Activated CD4-positive, alpha-beta memory T cell treated with anti-CD3 and anti-CD28 coated beads for 36 hours (primary cell): Measurements from ENCODE around the gene TECTA. TPM values are rescaled to one million over a fixed set of nuclear protein-coding genes. Genes with fewer than 3 reads are reported as not detected.
"Not testable (repeated sequence)": the region's sequence is repeated elsewhere in the genome, so short reads cannot be mapped to it uniquely, and the experiment has no call there.

Source experiments
- CTCF ChIA-PET: fragments of 350-600 bp; sonication (Branson Sonifier 250); formaldehyde crosslinking; loops from one replicate; lab custom pipeline; 2021; ENCODE audit warnings: antibody characterized with exemption, inconsistent platforms; lab: Charles Lee
- POLR2A ChIA-PET: fragments of 350-600 bp; sonication (Branson Sonifier 250); formaldehyde crosslinking; loops from one replicate; lab custom pipeline; 2021; ENCODE audit warnings: antibody characterized with exemption; lab: Charles Lee
- DNase-seq: peaks from one replicate; pipeline ENCODE4 v3.0.0-alpha.2; 2020
- H3K27ac Mint-ChIP-seq: one replicate; pipeline ENCODE4 v1.8.0; 2021; ENCODE audit warnings: mixed read lengths
- H3K27me3 Mint-ChIP-seq: one replicate; pipeline ENCODE4 v1.8.0; 2021; ENCODE audit warnings: mixed read lengths
- H3K36me3 Mint-ChIP-seq: one replicate; pipeline ENCODE4 v1.8.0; 2021; ENCODE audit warnings: mixed read lengths
- H3K4me1 Mint-ChIP-seq: one replicate; pipeline ENCODE4 v1.8.0; 2021; ENCODE audit warnings: low read depth, mixed read lengths
- H3K4me3 Mint-ChIP-seq: one replicate; pipeline ENCODE4 v1.8.0; 2021; ENCODE audit warnings: mild to moderate bottlenecking, mixed read lengths
- H3K9me3 Mint-ChIP-seq: one replicate; pipeline ENCODE4 v1.8.0; 2021; ENCODE audit warnings: mixed read lengths
- intact Hi-C: fragments of 100-400 bp; cut with micrococcal nuclease; formaldehyde crosslinking; loops from one replicate; pipeline ENCODE4 v1.15.1; 2023
- total RNA-seq, 2 experiments: library from RNA; stranded (reverse); gene quantifications; one replicate each; pipeline ENCODE4 v1.2.3, GENCODE V29; 2021

TECTA gene
- total RNA-seq, 2 experiments from 2014 or later: 0.17 to 0.19 TPM

- Mint-ChIP-seq H3K27ac (no peak overlapping the region), H3K9me3 (no peaks in the 10 kb centered on the region), H3K4me1 (no peaks in the 10 kb centered on the region), H3K36me3 (no peaks in the 10 kb centered on the region), H3K4me3 (no peak overlapping the region), H3K27me3 (no peaks in the 10 kb centered on the region)
- no peak for DNase-seq
- intact Hi-C loops: no loop called here
- POLR2A ChIA-PET: no interaction called here
- CTCF ChIA-PET: interaction anchor here (1.1 kb wide), 1 partner anchor 40 kb away, joined by 5 read pairs; no protein-coding TSS in a partner anchor
Measured at GRCh38 chr11:121154486-121155314, 53.7 kb downstream of the TECTA start.

DNA sequence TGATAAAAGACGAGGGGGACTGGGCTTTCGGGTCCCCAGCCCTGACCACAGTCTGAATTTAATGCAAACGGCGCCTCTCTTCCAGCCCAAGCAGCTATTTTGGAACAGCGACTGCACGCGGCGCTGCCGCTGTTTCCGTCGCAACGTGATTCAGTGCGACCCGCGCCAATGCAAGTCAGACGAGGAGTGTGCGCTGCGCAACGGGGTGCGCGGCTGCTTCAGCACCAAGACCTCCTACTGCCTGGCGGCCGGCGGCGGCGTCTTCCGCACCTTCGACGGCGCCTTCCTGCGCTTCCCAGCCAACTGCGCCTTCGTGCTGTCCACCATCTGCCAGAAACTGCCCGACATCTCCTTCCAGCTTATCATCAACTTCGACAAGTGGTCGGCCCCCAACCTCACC is 56.7 kb downstream of the TECTA start:
- no peak for DNase-seq
- Mint-ChIP-seq H3K9me3 (no peaks in the 10 kb centered on the region), H3K27me3 (no peaks in the 10 kb centered on the region), H3K27ac (no peak overlapping the region), H3K4me3 (no peak overlapping the region), H3K36me3 (no peaks in the 10 kb centered on the region), H3K4me1 (no peaks in the 10 kb centered on the region)
- CTCF ChIA-PET: no interaction called here
- intact Hi-C loops: no loop called here
- POLR2A ChIA-PET: no interaction called here

GRCh38 chr11:121159741-121160140 is 58.7 kb downstream of the TECTA start:
- intact Hi-C loops: no loop called here

DNA sequence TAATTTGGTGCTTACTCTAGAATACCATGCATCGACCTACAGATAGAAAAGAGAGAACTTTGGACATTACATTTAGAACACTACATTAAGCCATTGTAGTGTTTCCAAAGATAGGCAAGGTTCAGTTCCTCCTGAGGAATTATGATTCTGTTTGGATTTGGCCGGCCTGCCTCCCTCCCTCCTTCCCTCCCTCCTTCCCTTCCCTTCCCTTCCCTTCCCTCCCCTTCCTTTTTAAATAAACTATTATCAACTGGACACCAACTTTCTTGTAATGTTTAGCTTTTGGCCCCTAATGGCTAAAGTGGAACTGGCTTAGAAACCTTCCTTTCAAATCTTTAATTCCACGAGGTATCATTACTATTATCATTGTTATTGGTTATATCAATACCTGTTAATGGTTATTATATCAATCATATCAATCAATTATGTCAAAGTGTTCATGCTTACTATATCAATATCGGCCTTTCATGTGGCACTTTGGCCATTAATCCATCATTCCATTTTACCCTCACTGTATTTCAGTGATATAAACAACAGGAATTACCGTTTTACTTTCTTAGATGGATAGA is 60.4 kb downstream of the TECTA start:
- DNase-seq: no peak
- no peak overlapping the region for H3K27ac Mint-ChIP-seq
- POLR2A ChIA-PET: no interaction called here
- no peak overlapping the region for H3K4me3 Mint-ChIP-seq
- intact Hi-C loops: no loop called here
- H3K9me3 Mint-ChIP-seq: no peaks in the 10 kb centered on the region
- no peaks in the 10 kb centered on the region for H3K27me3 Mint-ChIP-seq
- CTCF ChIA-PET: no interaction called here
- H3K4me1 Mint-ChIP-seq: peaks cover 5% of the 10 kb centered on the region
- no peaks in the 10 kb centered on the region for H3K36me3 Mint-ChIP-seq

More at GRCh38 chr11:121159741-121160140, 58.7 kb downstream of the TECTA start:
- Mint-ChIP-seq H3K27ac (no peak overlapping the region), H3K9me3 (no peaks in the 10 kb centered on the region), H3K27me3 (no peaks in the 10 kb centered on the region), H3K36me3 (no peaks in the 10 kb centered on the region), H3K4me1 (peaks cover 5% of the 10 kb centered on the region), H3K4me3 (no peak overlapping the region)
- no peak for DNase-seq
- ChIA-PET POLR2A (interaction anchor here (0.6 kb wide), 1 partner anchor 317 kb away, joined by 3 read pairs; no protein-coding TSS in a partner anchor), CTCF (no interaction called here)

DNA sequence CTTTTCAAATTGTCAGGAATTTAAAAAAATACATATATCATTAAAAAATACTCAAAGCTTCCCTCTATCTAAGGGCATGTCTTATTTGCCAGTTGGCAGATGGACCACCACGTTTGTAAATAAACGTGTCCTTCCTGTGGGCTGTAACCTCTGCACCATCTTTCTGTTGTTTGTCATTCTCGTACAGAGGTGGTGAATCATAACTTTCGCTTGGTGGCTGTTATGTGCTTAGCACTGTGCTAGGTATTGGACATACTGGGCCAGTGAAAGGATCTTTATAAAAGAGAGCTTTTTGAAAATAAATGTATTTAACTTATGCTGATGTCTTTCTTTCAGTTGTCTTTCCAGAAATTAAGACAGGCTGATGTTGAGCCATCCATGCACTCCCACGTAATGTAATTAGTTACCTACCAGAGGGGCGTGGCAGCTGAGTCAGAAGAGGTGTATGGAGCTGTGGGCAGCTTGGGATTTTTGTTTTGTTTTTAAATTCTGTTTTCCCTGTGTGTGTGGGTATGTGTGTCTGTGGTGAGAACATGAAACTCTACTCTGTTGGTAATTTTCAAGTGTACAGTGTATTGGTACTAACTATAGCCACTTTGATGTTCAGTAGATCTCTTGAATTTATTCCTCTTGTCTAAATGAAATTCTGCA is 62.7 kb downstream of the TECTA start:
- H3K27ac Mint-ChIP-seq: no peak overlapping the region
- no peaks in the 10 kb centered on the region for H3K27me3 Mint-ChIP-seq
- DNase-seq: peak; percentile 23
- peaks cover 5% of the 10 kb centered on the region for H3K4me1 Mint-ChIP-seq
- intact Hi-C loops: no loop called here
- ChIA-PET CTCF (interaction anchor here (1.0 kb wide), 1 partner anchor 74 kb away, joined by 5 read pairs; no protein-coding TSS in a partner anchor), POLR2A (no interaction called here)
- no peaks in the 10 kb centered on the region for H3K9me3 Mint-ChIP-seq
- H3K36me3 Mint-ChIP-seq: no peaks in the 10 kb centered on the region
- H3K4me3 Mint-ChIP-seq: no peak overlapping the region

GRCh38 chr11:121177629-121178028 is 76.6 kb downstream of the TECTA start:
- H3K27me3 Mint-ChIP-seq, POLR2A ChIA-PET, intact Hi-C loops, DNase-seq, CTCF ChIA-PET, H3K4me3 Mint-ChIP-seq, H3K4me1 Mint-ChIP-seq, H3K27ac Mint-ChIP-seq: not testable (repeated sequence)
- Mint-ChIP-seq H3K36me3 (peaks cover 10% of the 10 kb centered on the region), H3K9me3 (peaks cover 27% of the 10 kb centered on the region)

- ChIA-PET POLR2A (no interaction called here), CTCF (interaction anchor here (4.1 kb wide), 1 partner anchor 15 kb away, joined by 18 read pairs; no protein-coding TSS in a partner anchor)
- intact Hi-C loops: no loop called here
- peaks cover 10% of the 10 kb centered on the region for H3K36me3 Mint-ChIP-seq
- no peak for DNase-seq
- H3K4me1 Mint-ChIP-seq: no peaks in the 10 kb centered on the region
- H3K27me3 Mint-ChIP-seq: peaks cover 5% of the 10 kb centered on the region
- H3K4me3 Mint-ChIP-seq: no peak overlapping the region
- no peak overlapping the region for H3K27ac Mint-ChIP-seq
- H3K9me3 Mint-ChIP-seq: peaks cover 27% of the 10 kb centered on the region
Measured at GRCh38 chr11:121179306-121179705, 78.3 kb downstream of the TECTA start.

- POLR2A ChIA-PET: no interaction called here
- H3K27me3 Mint-ChIP-seq: peaks cover 6% of the 10 kb centered on the region
- no peak overlapping the region for H3K4me3 Mint-ChIP-seq
- no peak overlapping the region for H3K27ac Mint-ChIP-seq
- peaks cover 27% of the 10 kb centered on the region for H3K9me3 Mint-ChIP-seq
- CTCF ChIA-PET: interaction anchor here (4.1 kb wide), 1 partner anchor 14 kb away, joined by 18 read pairs; no protein-coding TSS in a partner anchor
- H3K36me3 Mint-ChIP-seq: peaks cover 10% of the 10 kb centered on the region
- H3K4me1 Mint-ChIP-seq: no peaks in the 10 kb centered on the region
- DNase-seq: no peak
- intact Hi-C loops: no loop called here
Measured at GRCh38 chr11:121180183-121180582, 79.1 kb downstream of the TECTA start.

DNA sequence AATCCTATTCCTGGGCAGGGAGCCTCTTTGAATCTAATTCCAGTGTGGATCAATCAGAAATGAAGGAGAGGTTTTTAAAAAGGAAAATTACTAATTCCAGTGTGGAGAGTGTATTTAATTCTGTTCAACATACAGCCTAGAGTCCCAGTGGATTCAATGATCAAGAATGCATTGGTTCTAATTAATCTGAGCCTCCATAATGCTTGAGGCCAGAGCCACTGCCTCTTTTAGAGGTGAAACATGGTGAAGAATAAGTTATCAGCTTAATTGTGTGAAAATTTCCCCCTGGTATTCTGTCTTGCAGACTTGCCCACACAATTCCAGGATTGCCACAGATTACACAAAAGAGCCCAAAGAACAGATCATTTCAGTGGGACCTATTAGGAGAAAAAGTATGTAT is 87.7 kb downstream of the TECTA start:
- intact Hi-C loops: no loop called here
- DNase-seq: no peak
- peaks cover 13% of the 10 kb centered on the region for H3K27me3 Mint-ChIP-seq
- CTCF ChIA-PET: no interaction called here
- H3K4me3 Mint-ChIP-seq: no peak overlapping the region
- H3K4me1 Mint-ChIP-seq: no peaks in the 10 kb centered on the region
- POLR2A ChIA-PET: no interaction called here
- H3K36me3 Mint-ChIP-seq: peaks cover 2% of the 10 kb centered on the region
- H3K9me3 Mint-ChIP-seq: no peaks in the 10 kb centered on the region
- no peak overlapping the region for H3K27ac Mint-ChIP-seq

DNA sequence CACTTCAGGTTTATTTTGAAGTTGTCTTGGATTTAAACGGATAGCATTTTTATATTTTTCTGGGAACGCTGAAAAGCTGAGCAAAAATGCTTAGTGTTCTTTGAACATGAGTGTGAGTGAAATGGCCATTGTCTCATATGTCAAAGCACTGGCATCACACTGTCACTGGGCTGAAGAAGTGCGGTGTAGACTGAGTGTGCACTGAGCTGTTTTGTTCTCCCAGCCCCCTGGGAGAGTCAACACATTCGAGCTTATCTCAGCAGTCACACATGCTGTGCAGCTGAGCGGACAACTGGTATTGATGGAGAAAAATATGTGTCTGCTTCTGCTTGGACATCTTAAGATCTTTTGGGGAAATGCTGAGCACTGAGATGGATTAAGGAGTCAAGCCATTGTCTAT is 90.8 kb downstream of the TECTA start:
- Mint-ChIP-seq H3K27ac (no peak overlapping the region), H3K9me3 (no peaks in the 10 kb centered on the region), H3K4me1 (peaks cover 3% of the 10 kb centered on the region), H3K27me3 (peaks cover 19% of the 10 kb centered on the region), H3K4me3 (no peak overlapping the region), H3K36me3 (peaks cover 2% of the 10 kb centered on the region)
- ChIA-PET POLR2A (interaction anchor here (0.6 kb wide), 1 partner anchor 627 kb away, joined by 3 read pairs; no protein-coding TSS in a partner anchor), CTCF (interaction anchor here (0.6 to 0.8 kb wide), 3 partner anchors 9 to 410 kb away, joined by 3 read pairs; no protein-coding TSS in a partner anchor)
- DNase-seq: no peak
- intact Hi-C loops: loop anchor here (10.0 kb wide), 2 partner anchors 157 to 857 kb away; partner anchors contain the start of gene ARHGEF12

GRCh38 chr11:121194731-121195596 is 93.9 kb downstream of the TECTA start:
- DNase-seq: peak; percentile 53
- ChIA-PET CTCF (interaction anchor here (0.6 to 2.4 kb wide), 57 partner anchors 8 to 697 kb away, joined by 3 to 18 read pairs (median 4); partner anchors contain the start of gene GRIK4), POLR2A (no interaction called here)
- no peak overlapping the region for H3K4me3 Mint-ChIP-seq
- peaks cover 3% of the 10 kb centered on the region for H3K4me1 Mint-ChIP-seq
- H3K27ac Mint-ChIP-seq: no peak overlapping the region
- H3K9me3 Mint-ChIP-seq: no peaks in the 10 kb centered on the region
- H3K36me3 Mint-ChIP-seq: no peaks in the 10 kb centered on the region
- intact Hi-C loops: loop anchor here (1.0 to 10.0 kb wide), 4 partner anchors 160 to 860 kb away; partner anchors contain the start of genes ARHGEF12 and GRIK4
- H3K27me3 Mint-ChIP-seq: peaks cover 16% of the 10 kb centered on the region
